ENCODE data around the gene TRIM52. TPM values are rescaled to one million over a fixed set of nuclear protein-coding genes. Genes with fewer than 3 reads are reported as not detected.

The TRIM52 gene
- total RNA-seq, 2 experiments from 2014 or later = 35.9 to 37.6 TPM

DNA sequence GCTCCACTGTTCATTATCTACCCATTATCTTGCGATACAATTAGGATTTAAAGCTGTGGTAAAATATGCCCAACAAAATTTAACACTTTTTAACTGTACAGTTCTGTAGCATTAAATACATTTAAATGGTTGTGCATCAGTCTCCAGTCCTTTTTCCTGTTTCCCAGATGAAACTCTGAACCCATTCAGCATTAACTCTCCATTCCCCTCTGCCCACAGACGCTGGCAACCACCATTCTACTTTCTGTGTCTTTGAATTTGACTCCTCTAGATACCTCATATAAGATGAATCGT is 53.0 kb downstream of the TRIM52 start:
- Histone ChIP-seq H3K27ac (ENCODE audit: low read depth in 1 of 2, low read length in 2 of 2) (no peak overlapping the region), H3K4me3 (ENCODE audit: low read length) (no peak overlapping the region), H3K36me3 (ENCODE audit: insufficient read depth, low read length) (no peaks in the 10 kb centered on the region), H3K27me3 (ENCODE audit: control insufficient read depth in 1 of 2, insufficient read depth in 2 of 2, low read length in 2 of 2) (peaks cover 0 to 9% of the 10 kb centered on the region in 2 experiments), H3K4me1 (ENCODE audit: insufficient read depth, low read length) (peaks cover 39% of the 10 kb centered on the region), H3K9me3 (ENCODE audit: control insufficient read depth in 1 of 2, insufficient read depth in 1 of 2, low read length in 2 of 2) (no peaks in the 10 kb centered on the region)
- ATAC-seq (ENCODE audit: poor library complexity) (no peak), DNase-seq (no peak)
- Mint-ChIP-seq H3K9me3 (peaks cover 3% of the 10 kb centered on the region), H3K36me3 (ENCODE audit: low read depth) (peaks cover 31% of the 10 kb centered on the region), H3K4me1 (ENCODE audit: low read depth) (peaks cover 41% of the 10 kb centered on the region), H3K4me3 (peak overlapping the region; percentile 95), H3K27me3 (peaks cover 29% of the 10 kb centered on the region), H3K27ac (peak overlapping the region; percentile 99)
- intact Hi-C loops (cut with DNase I, micrococcal nuclease) = loop anchor here (1.0 to 5.0 kb wide), 5 partner anchors 10 to 34 kb away; partner anchors contain the start of genes RACK1 (in 1 of the 2) and TRIM41 (in 1 of the 2)
- ChIA-PET POLR2A (interaction anchor here (0.6 to 8.3 kb wide), 11 partner anchors 9 to 398 kb away, joined by 3 to 292 read pairs (median 15); partner anchors contain the start of genes RACK1, TRIM41 and TRIM52), CTCF (interaction anchor here (0.9 to 2.7 kb wide), 5 partner anchors 16 to 48 kb away, joined by 3 to 15 read pairs (median 5); no protein-coding TSS in a partner anchor)
- TF ChIP-seq, protein P1, sequence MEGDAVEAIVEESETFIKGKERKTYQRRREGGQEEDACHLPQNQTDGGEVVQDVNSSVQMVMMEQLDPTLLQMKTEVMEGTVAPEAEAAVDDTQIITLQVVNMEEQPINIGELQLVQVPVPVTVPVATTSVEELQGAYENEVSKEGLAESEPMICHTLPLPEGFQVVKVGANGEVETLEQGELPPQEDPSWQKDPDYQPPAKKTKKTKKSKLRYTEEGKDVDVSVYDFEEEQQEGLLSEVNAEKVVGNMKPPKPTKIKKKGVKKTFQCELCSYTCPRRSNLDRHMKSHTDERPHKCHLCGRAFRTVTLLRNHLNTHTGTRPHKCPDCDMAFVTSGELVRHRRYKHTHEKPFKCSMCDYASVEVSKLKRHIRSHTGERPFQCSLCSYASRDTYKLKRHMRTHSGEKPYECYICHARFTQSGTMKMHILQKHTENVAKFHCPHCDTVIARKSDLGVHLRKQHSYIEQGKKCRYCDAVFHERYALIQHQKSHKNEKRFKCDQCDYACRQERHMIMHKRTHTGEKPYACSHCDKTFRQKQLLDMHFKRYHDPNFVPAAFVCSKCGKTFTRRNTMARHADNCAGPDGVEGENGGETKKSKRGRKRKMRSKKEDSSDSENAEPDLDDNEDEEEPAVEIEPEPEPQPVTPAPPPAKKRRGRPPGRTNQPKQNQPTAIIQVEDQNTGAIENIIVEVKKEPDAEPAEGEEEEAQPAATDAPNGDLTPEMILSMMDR (IDR thresholded peaks at IDR 0.05) = no peak

DNA sequence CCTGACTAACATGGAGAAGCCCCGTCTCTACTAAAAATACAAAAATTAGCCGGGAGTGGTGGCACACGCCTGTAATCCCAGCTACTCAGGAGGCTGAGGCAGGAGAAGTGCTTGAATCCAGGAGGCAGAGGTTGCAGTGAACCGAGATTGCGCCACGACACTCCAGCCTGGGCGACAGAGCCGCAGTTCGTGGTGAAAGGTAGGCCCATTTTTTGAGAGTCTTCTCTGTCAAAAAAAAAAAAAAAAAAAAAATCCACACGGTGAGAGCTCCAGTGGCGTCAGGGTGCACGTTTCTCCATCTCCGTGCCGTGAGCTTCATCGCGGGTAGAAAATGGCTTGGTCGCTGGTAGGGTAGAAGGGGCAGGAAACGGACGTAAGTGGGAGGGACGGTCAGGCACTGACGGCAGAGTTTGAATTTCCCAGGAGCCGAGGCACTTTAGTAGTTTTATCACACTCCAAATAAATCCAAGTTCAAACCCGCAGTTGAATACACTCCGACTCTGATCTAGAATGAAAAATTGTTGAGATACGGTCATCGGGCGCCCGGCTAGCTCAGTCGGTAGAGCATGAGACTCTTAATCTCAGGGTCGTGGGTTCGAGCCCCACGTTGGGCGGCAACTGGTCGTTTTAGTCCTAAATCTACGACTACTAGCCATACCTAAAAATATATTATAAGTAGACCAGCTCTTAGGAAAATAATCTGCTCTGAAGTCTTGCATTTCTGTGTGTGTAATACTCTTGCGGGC is 53.6 kb downstream of the TRIM52 start:
- peaks cover 29% of the 10 kb centered on the region for H3K27me3 Mint-ChIP-seq
- POLR2A ChIA-PET = interaction anchor here (0.6 to 8.3 kb wide), 13 partner anchors 9 to 397 kb away, joined by 3 to 292 read pairs (median 14); partner anchors contain the start of genes RACK1, TRIM41 and TRIM52
- peak overlapping the region; percentile 95 for H3K4me3 Mint-ChIP-seq
- Histone ChIP-seq H3K36me3 (ENCODE audit: insufficient read depth, low read length) (no peaks in the 10 kb centered on the region), H3K9me3 (ENCODE audit: control insufficient read depth in 1 of 2, insufficient read depth in 1 of 2, low read length in 2 of 2) (no peaks in the 10 kb centered on the region), H3K4me1 (ENCODE audit: insufficient read depth, low read length) (peaks cover 39% of the 10 kb centered on the region), H3K27me3 (ENCODE audit: control insufficient read depth in 1 of 2, insufficient read depth in 2 of 2, low read length in 2 of 2) (peaks cover 0 to 9% of the 10 kb centered on the region in 2 experiments), H3K4me3 (ENCODE audit: low read length) (peak overlapping the region; percentile 59), H3K27ac (ENCODE audit: low read depth in 1 of 2, low read length in 2 of 2) (peak overlapping the region; percentile 22 to 49)
- ATAC-seq (ENCODE audit: poor library complexity) (peak; percentile 63), DNase-seq (peak; percentile 49 to 94 (median 62))
- TF ChIP-seq, protein P1 (IDR thresholded peaks at IDR 0.05) = no peak
- H3K4me1 Mint-ChIP-seq (ENCODE audit: low read depth) = peaks cover 41% of the 10 kb centered on the region
- peak overlapping the region; percentile 99 for H3K27ac Mint-ChIP-seq
- H3K36me3 Mint-ChIP-seq (ENCODE audit: low read depth) = peaks cover 31% of the 10 kb centered on the region
- CTCF ChIA-PET = interaction anchor here (0.8 to 2.7 kb wide), 9 partner anchors 9 to 375 kb away, joined by 3 to 15 read pairs (median 5); no protein-coding TSS in a partner anchor
- intact Hi-C loops (cut with DNase I, micrococcal nuclease) = loop anchor here (1.0 to 5.0 kb wide), 5 partner anchors 11 to 35 kb away; partner anchors contain the start of genes RACK1 (in 1 of the 2) and TRIM41 (in 1 of the 2)
- H3K9me3 Mint-ChIP-seq = peaks cover 3% of the 10 kb centered on the region

DNA sequence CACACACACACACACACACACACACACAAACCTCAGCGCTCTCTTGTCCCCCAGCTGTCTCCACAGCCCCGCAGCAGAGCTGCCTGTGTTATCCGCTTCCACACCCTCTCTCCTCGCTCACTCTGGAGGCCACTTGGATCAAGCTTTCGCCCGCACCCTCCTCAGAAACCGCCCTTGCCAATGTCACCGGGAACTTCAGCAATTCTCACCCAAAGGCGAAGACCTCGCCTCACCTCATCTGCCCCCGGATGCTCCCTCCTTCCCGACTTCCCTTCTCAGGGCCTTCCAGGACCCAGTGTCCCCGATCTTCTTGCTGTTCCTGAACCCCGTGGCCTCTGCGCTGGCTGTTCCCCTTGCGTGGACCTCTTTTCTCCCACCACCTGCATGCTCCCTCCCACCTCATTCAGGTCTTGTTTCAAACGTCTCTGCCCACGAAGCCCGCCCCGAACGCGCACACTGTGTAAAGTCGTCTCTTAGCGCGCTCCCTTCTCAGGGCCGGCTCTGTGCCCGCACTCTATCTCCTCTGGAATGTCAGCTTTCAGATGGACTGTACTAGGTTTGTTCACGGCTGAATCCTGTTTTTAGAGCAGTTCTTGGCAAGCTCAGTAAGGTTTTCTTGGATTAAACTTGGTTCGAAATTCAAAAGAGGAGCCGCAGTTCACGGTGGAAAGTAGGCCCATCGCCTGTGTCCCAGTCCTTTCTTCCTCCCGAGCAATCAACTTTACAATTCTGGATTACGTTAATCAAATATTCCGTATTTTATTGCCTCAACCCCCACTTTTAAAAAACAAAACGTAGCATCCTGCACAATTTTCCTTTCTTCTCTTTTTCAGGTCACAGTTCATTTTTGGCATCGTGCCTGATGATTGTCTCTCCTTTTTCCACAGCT is 54.9 kb downstream of the TRIM52 start:
- ChIA-PET CTCF (interaction anchor here (1.0 to 2.7 kb wide), 5 partner anchors 14 to 374 kb away, joined by 3 to 15 read pairs (median 5); no protein-coding TSS in a partner anchor), POLR2A (interaction anchor here (0.7 to 8.3 kb wide), 9 partner anchors 8 to 55 kb away, joined by 3 to 292 read pairs (median 20); partner anchors contain the start of genes RACK1, TRIM41 and TRIM52)
- Mint-ChIP-seq H3K4me1 (ENCODE audit: low read depth) (peaks cover 37% of the 10 kb centered on the region), H3K4me3 (peak overlapping the region; percentile 95), H3K27ac (peak overlapping the region; percentile 99), H3K9me3 (peaks cover 3% of the 10 kb centered on the region), H3K27me3 (peaks cover 29% of the 10 kb centered on the region), H3K36me3 (ENCODE audit: low read depth) (peaks cover 31% of the 10 kb centered on the region)
- peaks cover 0 to 9% of the 10 kb centered on the region in 2 experiments for H3K27me3 ChIP-seq (ENCODE audit: control insufficient read depth in 1 of 2, insufficient read depth in 2 of 2, low read length in 2 of 2)
- no peaks in the 10 kb centered on the region for H3K36me3 ChIP-seq (ENCODE audit: insufficient read depth, low read length)
- ATAC-seq (ENCODE audit: poor library complexity) = peak; percentile 25
- DNase-seq = peak in 5 of 14 experiments; percentile 18 to 58 (median 42)
- peaks cover 39% of the 10 kb centered on the region for H3K4me1 ChIP-seq (ENCODE audit: insufficient read depth, low read length)
- intact Hi-C loops (cut with DNase I, micrococcal nuclease) = loop anchor here (1.0 to 5.0 kb wide), 4 partner anchors 10 to 36 kb away; partner anchors contain the start of genes RACK1 (in 1 of the 2) and TRIM41 (in 1 of the 2)
- H3K9me3 ChIP-seq (ENCODE audit: control insufficient read depth in 1 of 2, insufficient read depth in 1 of 2, low read length in 2 of 2) = no peaks in the 10 kb centered on the region
- TF ChIP-seq, protein P1 (IDR thresholded peaks at IDR 0.05) = no peak
- H3K27ac ChIP-seq (ENCODE audit: low read depth in 1 of 2, low read length in 2 of 2) = no peak overlapping the region
- peak overlapping the region; percentile 59 for H3K4me3 ChIP-seq (ENCODE audit: low read length)

Measured in CD4-positive, alpha-beta T cell (primary cell).